Measurements from ENCODE around the gene SLC30A4. TPM values are rescaled to one million over a fixed set of nuclear protein-coding genes. Genes with fewer than 3 reads are reported as not detected.

Gene SLC30A4
- total RNA-seq, 6 experiments from 2014 or later: 1.8 to 4.5 (median 3.0) TPM

- no peaks in the 10 kb centered on the region for H3K27me3 ChIP-seq
- H3K9me3 ChIP-seq: no peaks in the 10 kb centered on the region
- no peaks in the 10 kb centered on the region for H3K36me3 ChIP-seq
- H3K4me1 ChIP-seq: no peaks in the 10 kb centered on the region
- DNase-seq (no peak), ATAC-seq (no peak)
- intact Hi-C loops (cut with DNase I): no loop called here
- no peak overlapping the region for H3K4me3 ChIP-seq
- H3K27ac ChIP-seq: no peak overlapping the region
- no peak for TF ChIP-seq POLR2A (IDR thresholded peaks at IDR 0.05)
- TF ChIP-seq CTCF (IDR thresholded peaks at IDR 0.05): no peak
- WGBS (ENCODE audit: insufficient coverage, low coverage, low lambda C conversion rate, missing lambda C conversion rate): 70% methylated on average over 5 of the region's 5 CpGs
These were observed 82.9 kb downstream of the SLC30A4 start for GRCh38 chr15:45439521-45440260.

GRCh38 chr15:45435124-45435903, 87.2 kb downstream of the SLC30A4 start:
- no peaks in the 10 kb centered on the region for H3K9me3 ChIP-seq
- no peaks in the 10 kb centered on the region for H3K36me3 ChIP-seq
- no peaks in the 10 kb centered on the region for H3K27me3 ChIP-seq
- H3K27ac ChIP-seq: no peak overlapping the region
- no peak overlapping the region for H3K4me3 ChIP-seq
- H3K4me1 ChIP-seq: peaks cover 0 to 22% (median 0%) of the 10 kb centered on the region in 4 donors
- ATAC-seq (no peak), DNase-seq (no peak)
- TF ChIP-seq POLR2A (IDR thresholded peaks at IDR 0.05): no peak
- no peak for TF ChIP-seq CTCF (IDR thresholded peaks at IDR 0.05)
- intact Hi-C loops (cut with DNase I): no loop called here
- 70% methylated on average over 8 of the region's 8 CpGs for WGBS (ENCODE audit: insufficient coverage, low coverage, low lambda C conversion rate, missing lambda C conversion rate)

GRCh38 chr15:45434078-45434567, 88.4 kb downstream of the SLC30A4 start:
- no peak overlapping the region for H3K27ac ChIP-seq
- H3K4me1 ChIP-seq: peaks cover 0 to 27% (median 0%) of the 10 kb centered on the region in 4 donors
- H3K9me3 ChIP-seq: no peaks in the 10 kb centered on the region
- no peak overlapping the region for H3K4me3 ChIP-seq
- no peaks in the 10 kb centered on the region for H3K27me3 ChIP-seq
- no peak for TF ChIP-seq POLR2A (IDR thresholded peaks at IDR 0.05)
- TF ChIP-seq CTCF (IDR thresholded peaks at IDR 0.05): no peak
- ATAC-seq (no peak), DNase-seq (no peak)
- intact Hi-C loops (cut with DNase I): no loop called here
- WGBS (ENCODE audit: insufficient coverage, low coverage, low lambda C conversion rate, missing lambda C conversion rate): 85% methylated on average over 2 of the region's 2 CpGs
- H3K36me3 ChIP-seq: no peaks in the 10 kb centered on the region

GRCh38 chr15:45431511-45431910, 91.0 kb downstream of the SLC30A4 start:
- Histone ChIP-seq H3K9me3 (no peaks in the 10 kb centered on the region), H3K27ac (no peak overlapping the region), H3K4me1 (peaks cover 0 to 27% (median 0%) of the 10 kb centered on the region in 4 donors), H3K4me3 (no peak overlapping the region), H3K36me3 (no peaks in the 10 kb centered on the region), H3K27me3 (no peaks in the 10 kb centered on the region)
- peak; percentile 85 to 96 (median 90) for ATAC-seq
- WGBS (ENCODE audit: insufficient coverage, low coverage, low lambda C conversion rate, missing lambda C conversion rate): 38% methylated on average over 2 of the region's 2 CpGs
- peak; percentile 59 to 73 (median 67) for DNase-seq
- intact Hi-C loops (cut with DNase I): no loop called here
- no peak for TF ChIP-seq POLR2A (IDR thresholded peaks at IDR 0.05)
- TF ChIP-seq CTCF (IDR thresholded peaks at IDR 0.05): no peak
